ENCODE measurements around the gene PIH1D2. TPM values are rescaled to one million over a fixed set of nuclear protein-coding genes. Genes with fewer than 3 reads are reported as not detected.

PIH1D2 gene
- total and polyA plus RNA-seq, 3 donors from 2014 or later = 31.2 to 97.8 (median 59.5) TPM

- H3K27ac ChIP-seq = no peak overlapping the region
- no peaks in the 10 kb centered on the region for H3K9me3 ChIP-seq
- intact Hi-C loops (cut with DNase I; ENCODE audit: low total_unique reads) = no loop called here
- TF ChIP-seq POLR2A (IDR thresholded peaks at IDR 0.05) = no peak
- 87 to 91% methylated on average over 3 of the region's 3 CpGs for WGBS, 2 donors
- H3K36me3 ChIP-seq (ENCODE audit: low read depth, missing control alignments) = no peaks in the 10 kb centered on the region
- no peak for DNase-seq
- no peaks in the 10 kb centered on the region for H3K27me3 ChIP-seq
- H3K4me3 ChIP-seq = no peak overlapping the region
- H3K4me1 ChIP-seq = peaks cover 9% of the 10 kb centered on the region
Observed at GRCh38 chr11:112023104-112023503, 50.7 kb downstream of the PIH1D2 start.

DNA sequence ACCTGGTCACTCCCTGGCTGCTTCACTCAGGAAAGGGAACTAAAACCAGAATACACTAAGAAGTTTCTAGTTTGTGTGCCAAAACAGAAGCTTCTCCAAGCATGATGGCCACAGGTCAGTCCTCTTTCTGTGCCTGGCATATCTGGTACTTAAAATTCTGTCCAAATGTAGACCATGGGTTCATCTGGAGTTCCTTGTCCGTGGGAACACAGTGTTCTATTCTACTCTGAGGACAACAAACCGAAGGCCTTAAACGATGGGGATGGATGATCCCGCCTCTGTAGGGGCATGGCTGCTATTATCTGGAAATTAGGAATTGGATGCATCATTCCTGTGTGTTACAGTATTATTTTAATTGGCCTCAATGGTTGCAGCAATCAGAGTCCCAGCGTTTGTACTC lies 54.8 kb downstream of the PIH1D2 start:
- DNase-seq = no peak
- Histone ChIP-seq H3K9me3 (no peaks in the 10 kb centered on the region), H3K4me3 (no peak overlapping the region), H3K27ac (no peak overlapping the region), H3K36me3 (ENCODE audit: low read depth, missing control alignments) (no peaks in the 10 kb centered on the region), H3K27me3 (no peaks in the 10 kb centered on the region), H3K4me1 (peaks cover 2% of the 10 kb centered on the region)
- intact Hi-C loops (cut with DNase I; ENCODE audit: low total_unique reads) = no loop called here
- TF ChIP-seq CTCF (IDR thresholded peaks at IDR 0.05) = no peak
- no peak for TF ChIP-seq POLR2A (IDR thresholded peaks at IDR 0.05)
- WGBS, 2 donors = 65 to 72% methylated on average over 5 of the region's 5 CpGs

Small RNA genes within 50 kb of the gene (small RNA-seq; reads per million reads assigned to genes)
- gene AP000907.3 (0 reads per million in 2 donors), gene RNU6-893P (0 reads per million in 2 donors)

Other genes starting within 250 kb of the PIH1D2 start
- gene ALG9, start 202.4 kb downstream of the PIH1D2 start, total RNA-seq = 10 to 100 TPM; 41.3 to 42.0 TPM
- 40.1 TPM for gene ALG9, start 202.4 kb downstream of the PIH1D2 start, polyA plus RNA-seq (ENCODE audit: insufficient read depth, low read depth, low replicate concordance)
- gene FDXACB1, start 194.9 kb downstream of the PIH1D2 start, total RNA-seq = 1 to 10 TPM; 7.4 to 7.8 TPM
- gene FDXACB1, start 194.9 kb downstream of the PIH1D2 start, polyA plus RNA-seq (ENCODE audit: insufficient read depth, low read depth, low replicate concordance) = 7.2 TPM
- gene CFAP68, start 194.5 kb downstream of the PIH1D2 start, total RNA-seq = 10 to 100 TPM; 62.7 to 68.5 TPM
- gene CFAP68, start 194.5 kb downstream of the PIH1D2 start, polyA plus RNA-seq (ENCODE audit: insufficient read depth, low read depth, low replicate concordance) = 103 TPM
- gene CRYAB, start 162.2 kb downstream of the PIH1D2 start, total RNA-seq = 10 to 100 TPM; 18.4 to 20.6 TPM
- 116 TPM for gene CRYAB, start 162.2 kb downstream of the PIH1D2 start, polyA plus RNA-seq (ENCODE audit: insufficient read depth, low read depth, low replicate concordance)
- not detected for gene HSPB2, start 161.3 kb downstream of the PIH1D2 start, total RNA-seq
- gene HSPB2, start 161.3 kb downstream of the PIH1D2 start, polyA plus RNA-seq (ENCODE audit: insufficient read depth, low read depth, low replicate concordance) = 6.0 TPM
- gene C11orf52, start 155.1 kb downstream of the PIH1D2 start, total RNA-seq = 1 to 10 TPM; 1.4 to 2.0 TPM
- 1.6 TPM for gene C11orf52, start 155.1 kb downstream of the PIH1D2 start, polyA plus RNA-seq (ENCODE audit: insufficient read depth, low read depth, low replicate concordance)
- 10 to 100 TPM; 21.8 to 26.6 TPM for gene DIXDC1, start 136.7 kb downstream of the PIH1D2 start, total RNA-seq
- 49.5 TPM for gene DIXDC1, start 136.7 kb downstream of the PIH1D2 start, polyA plus RNA-seq (ENCODE audit: insufficient read depth, low read depth, low replicate concordance)
- 10 to 100 TPM; 20.9 to 21.9 TPM for gene DLAT, start 48.6 kb downstream of the PIH1D2 start, total RNA-seq
- 23.2 TPM for gene DLAT, start 48.6 kb downstream of the PIH1D2 start, polyA plus RNA-seq (ENCODE audit: insufficient read depth, low read depth, low replicate concordance)
- gene NKAPD1, start 282 bp upstream of the PIH1D2 start, total RNA-seq = 10 to 100 TPM; 14.8 to 20.8 TPM
- gene NKAPD1, start 282 bp upstream of the PIH1D2 start, polyA plus RNA-seq (ENCODE audit: insufficient read depth, low read depth, low replicate concordance) = 18.7 TPM
- gene TIMM8B, start 12.7 kb upstream of the PIH1D2 start, total RNA-seq = 10 to 100 TPM; 50.9 to 61.3 TPM
- gene TIMM8B, start 12.7 kb upstream of the PIH1D2 start, polyA plus RNA-seq (ENCODE audit: insufficient read depth, low read depth, low replicate concordance) = 72.4 TPM
- gene SDHD, start 12.9 kb upstream of the PIH1D2 start, total RNA-seq = 10 to 100 TPM; 48.7 to 60.5 TPM
- gene SDHD, start 12.9 kb upstream of the PIH1D2 start, polyA plus RNA-seq (ENCODE audit: insufficient read depth, low read depth, low replicate concordance) = 75.9 TPM
- gene IL18, start 90.1 kb upstream of the PIH1D2 start, total RNA-seq = 1 to 10 TPM; 4.7 to 7.9 TPM
- gene IL18, start 90.1 kb upstream of the PIH1D2 start, polyA plus RNA-seq (ENCODE audit: insufficient read depth, low read depth, low replicate concordance) = 7.4 TPM
- 10 to 100 TPM in 1 of 2 donors, 1 to 10 TPM in 1; 6.3 to 11.6 TPM for gene TEX12, start 93.4 kb upstream of the PIH1D2 start, total RNA-seq
- gene TEX12, start 93.4 kb upstream of the PIH1D2 start, polyA plus RNA-seq (ENCODE audit: insufficient read depth, low read depth, low replicate concordance) = 21.8 TPM
- 10 to 100 TPM; 10.4 to 11.0 TPM for gene BCO2, start 101.5 kb upstream of the PIH1D2 start, total RNA-seq
- 10.2 TPM for gene BCO2, start 101.5 kb upstream of the PIH1D2 start, polyA plus RNA-seq (ENCODE audit: insufficient read depth, low read depth, low replicate concordance)
- 10 to 100 TPM; 30.1 to 33.9 TPM for gene PTS, start 152.4 kb upstream of the PIH1D2 start, total RNA-seq
- gene PTS, start 152.4 kb upstream of the PIH1D2 start, polyA plus RNA-seq (ENCODE audit: insufficient read depth, low read depth, low replicate concordance) = 28.0 TPM
- gene PLET1, start 186.8 kb upstream of the PIH1D2 start, total RNA-seq = not detected
- gene PLET1, start 186.8 kb upstream of the PIH1D2 start, polyA plus RNA-seq (ENCODE audit: insufficient read depth, low read depth, low replicate concordance) = not detected